GM19035 (cell line): Measurements from ENCODE around the gene PHF19.

Source experiments
- ATAC-seq: cut with Tn5 transposase; IDR thresholded peaks from one replicate; pipeline ENCODE4 v1.9.1; 2021; ENCODE audit not compliant: unreplicated experiment

Gene PHF19

GRCh38 chr9:120892748-120893610, 16.0 kb upstream of the PHF19 start:
- ATAC-seq: peak; percentile 75

- peak; percentile 38 for ATAC-seq
Measured at GRCh38 chr9:120891884-120892747, 15.1 kb upstream of the PHF19 start.

DNA sequence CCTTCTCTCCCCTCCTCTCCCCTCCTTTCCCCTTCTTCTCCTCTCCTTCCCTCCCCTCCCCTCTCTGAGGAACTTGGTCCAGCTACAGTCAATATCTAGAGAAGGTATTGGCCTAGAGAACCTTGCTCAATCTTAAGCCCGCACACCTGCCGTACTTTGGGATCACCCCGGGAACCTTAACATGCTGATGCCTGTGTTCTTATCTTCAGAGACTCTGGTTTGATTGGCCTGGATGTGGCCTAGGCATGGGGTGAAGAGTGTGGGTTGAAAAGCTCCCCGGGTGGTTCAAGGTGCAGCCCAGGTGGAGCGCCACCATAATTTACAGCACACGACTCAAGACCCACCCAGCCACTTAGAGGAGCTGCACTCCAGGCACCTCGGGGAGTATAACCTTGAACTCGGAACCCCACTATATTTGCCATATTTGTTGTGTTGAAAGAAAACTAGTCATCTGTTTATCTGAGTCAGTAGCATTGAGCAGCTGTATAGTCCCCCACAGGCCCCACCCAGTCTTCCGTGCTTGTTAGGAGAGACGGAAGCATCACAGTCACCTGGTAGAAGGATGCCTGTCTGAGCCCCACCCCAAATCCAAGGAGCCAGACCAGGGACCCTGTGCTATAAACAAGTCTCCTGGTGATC, 14.4 kb upstream of the PHF19 start:
- ATAC-seq: no peak

DNA sequence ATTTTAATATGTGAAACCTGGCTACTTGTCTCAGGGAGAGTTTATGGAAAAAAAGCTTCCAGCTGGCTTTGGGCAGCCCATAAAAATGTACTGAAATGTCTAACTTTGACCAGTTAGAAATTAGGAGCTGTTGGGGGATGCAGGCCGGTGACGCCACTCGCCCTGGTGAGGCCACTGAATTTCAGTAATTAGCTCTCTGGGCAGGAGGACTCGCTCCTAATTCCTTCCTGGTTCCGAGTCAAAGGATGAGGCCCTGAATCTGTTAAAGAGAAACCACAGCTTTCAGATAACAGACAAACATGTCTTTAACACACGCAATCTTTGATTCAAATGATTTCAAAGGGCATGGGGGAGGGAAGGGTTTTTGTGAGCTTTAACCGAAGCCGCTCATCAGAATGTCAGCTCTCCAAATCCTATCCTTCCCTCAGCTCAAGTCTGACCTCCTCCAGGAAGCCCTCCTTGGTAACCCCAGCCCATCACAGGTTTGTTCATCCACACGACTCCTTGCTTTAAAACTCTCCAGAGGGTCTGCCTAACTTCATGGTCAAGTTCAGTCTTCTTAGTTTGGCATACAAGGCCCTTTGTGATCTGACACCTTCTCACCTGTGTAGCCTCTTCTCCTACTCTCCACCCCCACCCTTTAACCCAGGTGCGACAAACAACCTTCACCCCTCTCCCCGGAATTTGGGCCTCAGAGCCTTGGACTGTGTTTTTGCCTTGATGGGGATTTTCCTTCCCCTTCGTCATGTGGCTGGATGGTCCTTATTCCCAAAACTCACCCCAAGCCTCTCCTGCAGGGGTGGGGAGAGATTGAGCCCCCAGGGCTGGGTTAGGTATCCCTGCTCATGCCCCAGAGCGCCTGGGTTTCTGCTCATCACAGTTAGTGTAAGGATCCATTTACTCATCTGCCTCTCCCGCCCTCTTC, 13.6 kb upstream of the PHF19 start:
- ATAC-seq: no peak

- no peak for ATAC-seq
Measured at GRCh38 chr9:120889606-120890271, 12.8 kb upstream of the PHF19 start.

DNA sequence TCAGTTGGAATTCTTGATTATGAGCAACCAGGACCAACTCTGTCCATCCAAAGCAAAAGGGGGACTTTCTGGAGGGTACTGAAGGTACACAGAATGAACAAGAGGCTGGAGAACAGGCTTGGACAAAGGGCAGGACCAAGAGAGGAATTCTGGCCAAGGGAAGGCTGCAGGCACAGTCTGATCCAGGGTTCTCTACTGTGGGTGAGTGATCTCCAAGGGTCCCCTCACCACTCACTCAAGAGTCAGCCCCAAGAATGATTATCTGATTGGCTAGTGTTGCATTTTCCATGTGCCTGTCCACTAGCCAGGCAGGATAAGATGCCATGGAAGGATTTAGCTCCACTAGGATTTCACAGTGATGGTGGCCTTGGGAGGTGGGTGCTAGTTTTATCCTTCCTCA, 11.6 kb upstream of the PHF19 start:
- no peak for ATAC-seq

DNA sequence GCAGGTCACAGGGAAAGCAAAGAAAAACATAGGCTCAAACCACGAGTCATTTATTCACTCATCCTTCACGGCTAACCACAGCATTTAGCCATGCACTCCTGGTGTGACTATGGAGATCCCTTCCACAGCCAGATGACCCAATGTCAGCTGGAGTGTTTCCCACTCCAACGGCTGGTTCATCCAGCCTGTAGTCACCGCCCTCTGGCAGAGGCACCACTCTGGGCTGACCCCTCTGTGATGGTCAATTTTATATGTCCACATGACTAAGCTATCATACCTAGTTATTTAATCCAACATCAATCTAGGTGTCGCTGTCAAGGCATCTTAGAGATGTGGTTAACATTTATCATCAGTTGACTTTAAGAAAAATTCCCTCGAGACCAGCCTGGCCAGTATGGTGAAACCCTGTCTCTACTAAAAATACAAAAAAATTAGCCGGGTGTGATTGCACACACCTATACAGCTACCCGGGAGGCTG, 9.5 kb upstream of the PHF19 start:
- ATAC-seq: no peak

DNA sequence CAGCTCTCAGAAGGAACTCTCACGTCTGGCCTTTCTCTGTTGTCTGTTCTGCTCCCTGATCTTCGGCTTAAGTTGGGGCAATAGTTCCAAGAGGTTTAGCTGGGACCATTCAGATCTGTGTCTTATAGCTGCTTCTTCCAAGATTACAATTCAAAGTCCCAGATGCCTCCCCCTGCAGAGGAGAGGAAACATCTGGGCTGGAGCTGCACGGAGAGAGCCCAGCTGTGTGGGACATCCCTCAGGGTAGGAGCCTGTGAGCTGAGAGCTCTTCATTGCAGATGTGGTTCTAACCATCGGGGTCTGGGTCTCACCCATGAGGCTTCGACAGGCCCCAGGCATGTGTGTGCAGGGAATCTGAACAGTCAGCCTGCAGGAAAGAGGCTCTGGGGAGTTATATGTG, 9.0 kb upstream of the PHF19 start:
- ATAC-seq: no peak

GRCh38 chr9:120885457-120885856, 8.5 kb upstream of the PHF19 start:
- ATAC-seq: no peak

GRCh38 chr9:120883608-120883996, 6.6 kb upstream of the PHF19 start:
- ATAC-seq: no peak

GRCh38 chr9:120882935-120883607, 6.1 kb upstream of the PHF19 start:
- ATAC-seq: no peak

DNA sequence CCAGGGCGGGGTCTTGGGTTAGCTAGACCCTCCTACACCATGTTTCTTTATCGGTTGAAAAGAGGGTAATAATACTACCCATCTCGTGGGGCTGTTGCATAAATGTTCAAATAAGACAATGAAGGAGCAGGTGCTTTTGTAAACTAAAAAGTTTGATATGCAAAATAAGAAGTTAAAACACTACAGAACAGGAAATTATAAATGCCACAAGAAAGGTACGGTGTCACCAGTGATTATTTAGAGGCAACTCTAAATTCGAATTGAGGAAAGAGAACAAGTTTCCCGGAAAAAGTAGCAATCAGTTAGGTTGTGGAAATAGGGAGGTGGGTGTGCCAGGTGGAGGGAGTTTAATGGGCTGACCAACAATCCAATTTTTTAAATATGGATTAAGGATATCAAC, 2.5 kb upstream of the PHF19 start:
- ATAC-seq: no peak

DNA sequence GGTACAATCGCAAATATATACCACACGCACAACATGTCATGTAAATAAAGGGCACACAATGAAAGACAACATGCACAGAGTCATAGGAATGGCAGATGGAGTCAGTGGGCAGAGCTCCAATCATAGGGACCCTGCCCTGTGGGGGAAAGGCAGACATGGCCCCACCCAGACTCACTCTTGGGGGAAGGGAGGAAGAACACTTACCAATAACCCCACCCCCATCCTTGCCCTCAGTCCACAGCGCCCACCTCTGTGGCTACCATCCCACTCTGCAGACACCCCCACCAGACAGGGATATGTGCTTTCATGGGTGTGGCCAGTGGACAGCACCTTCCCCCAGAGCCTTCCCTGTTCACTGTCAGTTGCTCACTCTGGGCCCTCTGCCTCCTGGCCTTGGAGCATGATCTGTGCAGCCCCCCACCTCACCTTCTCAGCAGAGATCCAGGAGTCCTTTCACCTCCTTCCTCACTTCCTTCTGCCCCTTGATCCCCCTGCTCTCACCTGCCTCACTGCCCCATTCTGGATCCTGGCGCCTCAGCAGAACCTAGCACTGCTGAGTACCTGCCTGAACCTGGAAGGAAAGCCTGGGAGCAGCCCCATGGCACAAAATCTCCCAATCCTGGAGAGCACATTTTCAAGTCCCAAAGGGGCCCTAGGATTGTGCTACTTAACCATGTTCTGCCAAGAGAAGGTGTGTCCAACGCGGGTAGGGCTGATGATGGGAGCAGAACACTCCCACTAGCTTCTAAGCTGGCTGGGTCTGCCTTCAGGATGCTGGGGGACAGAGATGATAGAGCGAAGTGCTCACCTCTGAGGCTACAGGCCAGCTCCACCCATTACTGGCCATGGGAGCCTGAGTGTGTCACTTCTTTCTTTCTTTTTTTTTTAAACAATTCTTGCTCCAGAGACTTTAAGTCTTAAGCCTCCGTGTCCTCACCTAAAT, 1.5 kb upstream of the PHF19 start:
- ATAC-seq: no peak

GRCh38 chr9:120877276-120878034, 467 bp upstream of the PHF19 start:
- peak; percentile 47 for ATAC-seq

GRCh38 chr9:120875954-120876841, 790 bp downstream of the PHF19 start:
- peak; percentile 72 for ATAC-seq

DNA sequence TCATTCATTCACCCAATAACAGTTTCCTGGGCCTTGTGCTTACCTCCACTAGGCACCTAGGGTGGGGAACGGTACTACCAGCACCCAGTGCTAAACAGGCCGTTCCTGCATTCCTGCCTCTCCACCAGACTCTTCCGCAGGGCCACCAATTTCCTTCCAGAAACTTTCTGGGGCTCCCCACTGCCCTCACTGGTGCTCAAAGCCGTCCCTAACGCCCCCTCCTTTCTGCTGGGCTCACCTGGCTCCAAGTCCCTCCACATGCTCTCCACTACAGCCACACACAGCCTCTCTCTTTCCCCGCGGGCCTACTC, 1.4 kb downstream of the PHF19 start:
- ATAC-seq: no peak

DNA sequence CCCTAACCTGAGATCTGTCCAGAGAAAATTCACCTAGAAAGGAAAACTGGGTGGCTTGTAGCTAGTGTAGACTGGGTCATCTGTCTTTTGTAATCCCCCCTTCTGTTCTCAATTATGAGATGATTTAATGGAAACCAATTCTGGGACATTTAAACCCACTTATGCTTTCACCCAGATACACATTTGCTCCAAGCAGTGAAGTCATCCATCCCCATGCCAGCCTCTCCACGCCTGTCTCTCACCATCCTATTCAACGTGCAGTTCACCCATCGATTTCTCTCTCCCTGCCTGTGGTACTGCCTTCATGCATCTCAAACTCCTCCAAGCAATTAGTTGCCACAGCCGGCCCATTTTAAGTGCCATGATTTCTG, 1.8 kb downstream of the PHF19 start:
- ATAC-seq: no peak
